ENCODE data around the gene WSB1. TPM values are rescaled to one million over a fixed set of nuclear protein-coding genes. Genes with fewer than 3 reads are reported as not detected.
"Not testable (repeated sequence)": the region's sequence is repeated elsewhere in the genome, so short reads cannot be mapped to it uniquely, and the experiment has no call there.

The WSB1 gene, protein sequence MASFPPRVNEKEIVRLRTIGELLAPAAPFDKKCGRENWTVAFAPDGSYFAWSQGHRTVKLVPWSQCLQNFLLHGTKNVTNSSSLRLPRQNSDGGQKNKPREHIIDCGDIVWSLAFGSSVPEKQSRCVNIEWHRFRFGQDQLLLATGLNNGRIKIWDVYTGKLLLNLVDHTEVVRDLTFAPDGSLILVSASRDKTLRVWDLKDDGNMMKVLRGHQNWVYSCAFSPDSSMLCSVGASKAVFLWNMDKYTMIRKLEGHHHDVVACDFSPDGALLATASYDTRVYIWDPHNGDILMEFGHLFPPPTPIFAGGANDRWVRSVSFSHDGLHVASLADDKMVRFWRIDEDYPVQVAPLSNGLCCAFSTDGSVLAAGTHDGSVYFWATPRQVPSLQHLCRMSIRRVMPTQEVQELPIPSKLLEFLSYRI
- polyA plus RNA-seq (ENCODE audit: insufficient read depth in 1 of 5, insufficient read length in 5 of 5, low replicate concordance in 1 of 5) = 100 to 1,000 TPM; 291 to 547 (median 433) TPM
- long read RNA-seq, donor 1, full-length matches to known transcripts = 53 of 192 reads
- long read RNA-seq, donor 1, partial matches to known transcripts = 128 of 192 reads
- long read RNA-seq, donor 1, other reads (novel, unspliced or antisense) = 11 of 192 reads
- long read RNA-seq, donor 2, full-length matches to known transcripts = 37 of 273 reads
- long read RNA-seq, donor 2, partial matches to known transcripts = 236 of 273 reads
- long read RNA-seq, donor 2, other reads (novel, unspliced or antisense) = 0 of 273 reads
- long read RNA-seq, donor 3, full-length matches to known transcripts = 43 of 172 reads
- long read RNA-seq, donor 3, partial matches to known transcripts = 129 of 172 reads
- long read RNA-seq, donor 3, other reads (novel, unspliced or antisense) = 0 of 172 reads
- long read RNA-seq, donor 4, full-length matches to known transcripts = 42 of 290 reads
- long read RNA-seq, donor 4, partial matches to known transcripts = 248 of 290 reads
- long read RNA-seq, donor 4, other reads (novel, unspliced or antisense) = 0 of 290 reads
- long read RNA-seq, donor 5, full-length matches to known transcripts = 67 of 530 reads
- long read RNA-seq, donor 5, partial matches to known transcripts = 450 of 530 reads
- long read RNA-seq, donor 5, other reads (novel, unspliced or antisense) = 13 of 530 reads
- long read RNA-seq, donor 6, full-length matches to known transcripts = 76 of 511 reads
- long read RNA-seq, donor 6, partial matches to known transcripts = 425 of 511 reads
- long read RNA-seq, donor 6, other reads (novel, unspliced or antisense) = 10 of 511 reads
- long read RNA-seq, donor 7, full-length matches to known transcripts = 35 of 120 reads
- long read RNA-seq, donor 7, partial matches to known transcripts = 85 of 120 reads
- long read RNA-seq, donor 7, other reads (novel, unspliced or antisense) = 0 of 120 reads
- long read RNA-seq, donor 8, full-length matches to known transcripts = 34 of 75 reads
- long read RNA-seq, donor 8, partial matches to known transcripts = 41 of 75 reads
- long read RNA-seq, donor 8, other reads (novel, unspliced or antisense) = 0 of 75 reads

DNA sequence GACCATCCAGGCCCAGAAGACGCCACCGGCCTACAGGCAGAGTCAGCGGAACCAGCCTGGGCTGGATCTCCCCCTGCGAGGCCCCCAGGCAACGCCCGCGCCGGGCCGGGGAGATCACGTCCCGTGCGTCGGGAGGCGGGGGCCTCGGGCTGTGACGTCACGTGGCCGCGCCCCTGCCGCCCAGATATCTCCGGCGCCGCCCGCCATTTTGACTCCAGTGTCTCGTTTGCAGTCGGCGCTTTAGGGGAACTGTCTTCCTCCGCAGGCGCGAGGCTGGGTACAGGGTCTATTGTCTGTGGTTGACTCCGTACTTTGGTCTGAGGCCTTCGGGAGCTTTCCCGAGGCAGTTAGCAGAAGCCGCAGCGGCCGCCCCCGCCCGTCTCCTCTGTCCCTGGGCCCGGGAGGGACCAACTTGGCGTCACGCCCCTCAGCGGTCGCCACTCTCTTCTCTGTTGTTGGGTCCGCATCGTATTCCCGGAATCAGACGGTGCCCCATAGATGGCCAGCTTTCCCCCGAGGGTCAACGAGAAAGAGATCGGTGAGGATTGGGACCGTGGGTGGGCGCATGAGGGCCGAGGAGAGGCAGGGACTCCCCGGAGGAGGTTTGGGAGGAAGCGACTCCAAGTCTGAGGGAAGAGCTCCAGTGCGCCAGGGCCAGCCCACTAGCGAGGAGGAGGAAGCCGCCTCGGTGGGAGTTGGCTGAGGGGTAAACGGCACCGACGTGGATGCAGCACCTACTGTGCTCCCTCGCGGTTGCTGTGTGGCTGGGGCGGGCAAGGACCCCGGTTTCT lies at the start of gene WSB1:
Gene WSB1, plus strand, starts transcription at position 217 of the 791 bp plus-strand sequence. Its CDS starts 282 bp downstream, at position 499.
- DNase-seq = peak; percentile 95 to 96

DNA sequence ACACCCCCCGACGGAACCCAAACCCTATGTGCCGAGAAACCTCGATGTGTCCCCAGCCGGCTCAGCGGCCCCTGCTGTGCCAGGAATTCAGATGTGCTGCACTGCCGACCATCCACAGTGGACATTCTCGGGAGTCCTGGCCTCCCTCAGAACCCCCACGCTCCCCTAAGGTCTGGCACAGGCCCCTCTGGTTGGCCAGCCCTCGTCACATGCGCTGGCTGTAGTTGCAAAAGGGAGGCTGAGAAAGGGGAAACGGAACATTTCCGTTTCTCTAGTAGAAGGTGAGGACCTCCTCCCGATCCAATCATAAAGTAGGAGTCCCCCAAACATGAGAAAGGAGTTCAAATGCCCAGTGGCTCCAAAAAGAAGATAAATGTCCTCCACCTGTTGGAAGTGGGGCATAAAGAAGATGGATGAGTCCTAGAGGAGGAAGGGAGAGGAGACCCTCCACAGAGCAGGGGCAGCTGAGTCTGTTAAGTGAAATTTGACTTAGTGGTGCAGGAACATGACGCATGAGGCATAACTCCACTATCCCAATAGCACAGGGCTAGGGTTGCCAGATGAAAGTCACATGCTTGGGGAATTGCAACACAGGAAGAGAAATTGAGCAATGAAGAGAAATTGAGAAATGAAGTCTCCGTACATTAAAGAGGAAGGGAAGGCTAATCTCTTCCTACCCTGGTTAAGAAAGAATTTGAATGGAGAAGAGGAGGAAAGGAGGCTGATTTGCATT lies 49.3 kb upstream of the WSB1 start:
- peak; percentile 89 to 94 for DNase-seq

DNA sequence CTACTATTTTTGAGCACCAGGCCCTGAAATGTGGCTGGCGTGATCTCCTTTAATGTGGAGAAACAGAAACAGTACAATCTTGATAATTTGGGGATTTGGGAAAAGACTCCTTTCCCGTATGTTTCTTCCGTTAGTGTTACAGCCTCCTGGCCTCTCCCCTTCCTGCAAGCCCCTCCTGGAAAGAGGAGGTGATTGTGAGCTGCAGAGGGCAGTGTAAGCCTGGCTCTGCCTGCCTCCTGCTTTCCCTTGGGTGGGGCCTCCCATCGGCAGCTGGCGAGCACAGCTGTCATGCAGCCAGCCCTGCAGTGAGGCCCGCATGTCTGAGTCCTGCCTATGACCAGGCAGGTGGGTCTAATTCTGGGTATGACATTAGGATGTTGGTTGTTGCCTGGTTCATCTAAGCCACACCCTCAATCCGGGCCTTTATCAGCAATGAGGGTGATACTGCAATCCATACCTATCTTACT lies 48.7 kb upstream of the WSB1 start:
- DNase-seq = peak; percentile 77 to 85

DNA sequence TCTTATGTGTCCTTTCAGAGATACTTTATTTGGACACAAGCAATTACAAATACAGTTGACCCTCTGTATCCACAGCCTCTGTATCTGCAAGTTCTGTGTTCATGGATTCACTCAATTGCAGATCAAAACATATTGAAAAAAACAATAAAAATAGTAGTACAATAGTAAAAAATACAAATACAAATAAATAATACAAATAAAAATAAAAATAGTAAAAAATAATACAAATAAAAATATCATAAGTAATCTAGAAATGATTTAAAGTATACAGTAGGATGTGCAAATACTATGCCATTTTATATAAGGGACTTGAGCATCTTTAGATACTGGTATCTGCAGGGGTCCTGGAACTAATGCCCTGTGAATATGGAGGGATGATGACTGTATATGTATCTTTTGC lies 47.4 kb upstream of the WSB1 start:
- DNase-seq = no peak

DNA sequence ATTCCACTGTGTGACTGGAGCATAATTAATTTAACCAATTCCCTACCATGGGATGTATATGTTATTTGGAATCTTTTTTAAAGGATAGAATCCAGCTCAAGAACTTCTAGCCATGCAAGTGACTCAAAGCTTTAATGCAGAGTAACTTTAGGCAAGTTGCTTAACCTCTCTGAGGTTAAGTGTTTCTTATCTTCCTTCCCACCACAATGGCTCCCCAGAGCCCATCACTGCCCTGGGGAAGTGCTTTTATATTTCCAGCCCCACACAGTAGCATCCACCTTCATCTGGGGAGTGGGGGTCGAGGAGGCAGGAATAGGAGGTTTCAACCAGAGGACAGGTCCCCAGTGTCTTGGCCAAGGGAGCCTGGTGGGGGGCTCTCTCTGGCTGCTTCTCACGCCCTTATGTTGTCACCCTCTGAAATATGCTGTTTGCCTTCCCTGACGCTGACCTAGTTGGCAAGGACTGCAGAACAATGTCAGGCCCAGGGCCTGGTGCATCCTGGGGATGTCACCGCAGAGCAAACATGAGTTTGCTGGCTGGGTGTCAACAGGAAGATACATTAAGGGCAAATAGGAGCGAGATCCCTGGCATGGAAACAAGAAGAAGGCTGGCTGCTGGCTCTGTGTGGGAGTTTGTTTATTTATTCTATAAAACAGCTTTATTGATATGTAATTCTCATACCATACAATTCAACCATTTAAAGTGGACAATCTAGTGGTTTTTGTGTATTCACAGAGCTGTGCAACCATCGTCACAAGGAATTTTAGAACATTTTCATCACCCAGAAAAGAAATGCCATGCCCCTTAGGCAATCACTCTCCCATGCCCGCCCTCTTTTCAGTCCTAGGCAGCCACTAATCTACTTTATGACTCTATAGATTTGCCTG lies 46.6 kb upstream of the WSB1 start:
- DNase-seq = peak; percentile 80 to 84

DNA sequence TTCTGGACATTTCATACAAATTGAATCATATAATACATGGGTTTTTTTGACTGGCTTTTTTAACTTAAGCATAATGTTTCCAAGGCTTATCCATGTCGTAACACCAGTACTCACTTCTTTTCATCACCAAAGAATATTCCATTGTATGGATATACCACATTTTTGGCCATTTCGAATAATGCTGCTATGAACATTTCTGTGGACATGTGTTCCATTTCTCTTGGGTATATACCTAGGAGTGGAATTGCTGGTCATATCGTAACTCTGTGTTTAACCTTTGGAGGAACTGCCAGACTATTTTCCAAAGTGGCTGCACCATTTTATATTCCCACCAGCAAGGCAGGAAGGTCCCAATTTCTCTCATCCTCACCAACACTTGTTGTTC lies 46.0 kb upstream of the WSB1 start:
- DNase-seq = no peak

DNA sequence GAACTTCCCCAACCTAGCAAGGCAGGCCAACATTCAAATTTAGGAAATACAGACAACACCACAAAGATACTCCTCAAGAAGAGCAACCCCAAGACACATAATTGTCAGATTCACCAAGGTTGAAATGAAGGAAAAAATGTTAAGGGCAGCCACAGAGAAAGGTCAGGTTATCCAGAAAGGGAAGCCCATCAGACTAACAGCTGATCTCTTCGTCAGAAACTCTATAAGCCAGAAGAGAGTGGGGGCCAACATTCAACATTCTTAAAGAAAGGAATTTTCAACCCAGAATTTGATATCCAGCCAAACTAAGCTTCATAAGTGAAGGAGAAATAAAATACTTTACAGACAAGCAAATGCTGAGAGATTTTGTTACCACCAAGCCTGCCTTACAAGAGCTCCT lies 43.1 kb upstream of the WSB1 start:
- DNase-seq = not testable (repeated sequence)

DNA sequence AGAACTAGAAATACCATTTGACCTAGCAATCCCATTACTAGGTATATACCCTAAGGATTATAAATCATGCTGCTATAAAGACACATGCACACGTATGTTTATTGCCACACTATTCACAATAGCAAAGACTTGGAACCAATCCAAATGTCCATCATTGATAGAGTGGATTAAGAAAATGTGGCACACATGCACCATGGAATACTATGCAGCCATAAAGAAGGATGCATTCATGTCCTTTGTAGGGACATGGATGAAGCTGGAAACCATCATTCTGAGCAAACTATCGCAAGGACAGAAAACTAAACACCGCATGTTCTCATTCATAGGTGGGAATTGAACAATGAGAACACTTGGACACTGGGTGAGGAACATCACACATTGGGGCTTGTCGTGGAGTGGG lies 39.1 kb upstream of the WSB1 start:
- DNase-seq = not testable (repeated sequence)

DNA sequence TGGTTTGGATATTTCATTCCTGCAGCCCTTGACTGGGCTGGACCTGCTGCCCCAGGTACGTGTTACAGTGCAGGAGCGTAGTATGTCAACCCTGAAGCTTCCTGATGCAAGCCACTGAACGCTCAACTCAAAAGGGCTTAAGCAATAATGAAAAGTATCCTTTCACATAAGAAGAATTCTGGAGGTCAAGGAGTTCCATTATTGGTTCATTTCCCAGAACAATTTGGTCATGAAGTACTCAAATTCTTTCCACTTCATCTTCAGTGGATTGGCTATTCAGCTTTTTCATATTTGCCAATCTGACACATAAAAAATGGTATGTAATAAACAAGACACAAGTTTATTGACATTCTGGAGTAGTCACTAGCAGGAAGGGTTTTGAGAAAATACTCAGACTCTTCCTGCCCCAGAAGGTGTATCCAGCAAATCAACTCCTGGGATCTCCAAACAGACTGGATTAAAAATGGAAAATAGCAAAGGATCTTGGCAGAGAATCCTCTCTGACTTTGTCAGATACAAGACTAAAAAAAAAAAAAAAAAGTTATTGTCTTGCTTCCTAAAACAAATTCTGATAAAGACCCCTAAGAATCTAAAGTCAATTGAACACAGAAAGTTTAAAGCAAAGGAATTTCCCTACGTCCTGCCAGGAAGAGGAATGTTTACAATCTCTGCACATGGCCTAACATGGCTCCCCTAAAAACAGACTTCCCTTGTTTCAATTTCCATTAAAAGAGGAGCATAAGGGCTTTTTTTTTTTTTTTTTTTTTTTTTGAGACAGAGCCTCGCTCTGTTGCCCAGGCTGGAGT lies 37.5 kb upstream of the WSB1 start:
- no peak for DNase-seq

DNA sequence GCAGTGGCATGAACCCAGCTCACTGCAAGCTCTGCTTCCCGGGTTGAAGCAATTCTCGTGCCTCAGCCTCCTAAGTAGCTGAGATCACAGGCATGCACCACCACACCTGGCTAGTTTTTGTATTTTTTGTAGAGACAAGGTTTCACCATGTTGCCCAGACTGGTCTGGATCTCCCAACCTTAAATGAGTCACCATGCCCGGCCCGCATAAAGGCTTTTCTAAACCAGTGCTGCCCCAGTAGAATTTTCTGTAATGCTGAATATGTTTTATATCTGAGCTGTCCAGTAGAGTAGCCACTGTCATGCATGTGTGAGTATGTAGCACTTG lies 36.9 kb upstream of the WSB1 start:
- DNase-seq = no peak

DNA sequence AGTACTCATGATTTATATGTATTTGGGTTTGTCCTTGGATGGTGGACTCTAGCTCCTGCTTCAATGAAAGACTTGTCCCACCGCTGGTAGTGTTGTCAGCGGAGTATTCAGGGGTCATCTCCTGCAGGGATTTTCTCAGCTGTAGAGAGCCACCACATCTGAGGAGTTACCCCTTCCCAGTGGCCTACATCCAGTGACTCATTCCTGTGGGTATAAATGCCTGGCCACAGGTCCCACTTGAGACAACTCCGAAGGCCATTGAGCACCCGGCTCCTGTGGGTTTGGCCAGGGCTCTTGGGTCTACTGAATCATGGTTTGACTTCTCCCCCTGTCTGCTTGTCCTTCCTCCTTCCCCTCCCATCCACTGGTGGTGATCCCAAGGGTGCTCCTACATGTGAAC lies 34.6 kb upstream of the WSB1 start:
- no peak for DNase-seq

DNA sequence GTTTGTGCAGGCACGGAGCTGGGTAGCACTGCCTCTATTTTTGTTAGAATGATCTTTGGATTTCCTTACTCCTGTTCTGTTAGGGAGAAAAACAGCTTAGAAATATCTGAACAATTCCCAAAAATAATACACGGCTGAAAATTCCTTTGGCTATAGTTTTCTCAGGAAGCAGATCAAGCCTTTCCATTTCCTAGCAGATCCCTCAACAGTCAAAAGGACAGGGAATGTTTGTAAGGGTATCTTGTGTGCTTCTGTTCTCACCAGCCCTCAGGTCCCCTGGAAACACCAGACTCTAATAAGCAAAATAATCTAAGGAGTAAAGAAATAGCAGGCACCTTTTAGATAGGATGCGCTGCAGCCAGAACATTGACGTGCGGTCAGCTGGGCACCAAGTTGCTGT lies 30.5 kb upstream of the WSB1 start:
- no peak for DNase-seq

DNA sequence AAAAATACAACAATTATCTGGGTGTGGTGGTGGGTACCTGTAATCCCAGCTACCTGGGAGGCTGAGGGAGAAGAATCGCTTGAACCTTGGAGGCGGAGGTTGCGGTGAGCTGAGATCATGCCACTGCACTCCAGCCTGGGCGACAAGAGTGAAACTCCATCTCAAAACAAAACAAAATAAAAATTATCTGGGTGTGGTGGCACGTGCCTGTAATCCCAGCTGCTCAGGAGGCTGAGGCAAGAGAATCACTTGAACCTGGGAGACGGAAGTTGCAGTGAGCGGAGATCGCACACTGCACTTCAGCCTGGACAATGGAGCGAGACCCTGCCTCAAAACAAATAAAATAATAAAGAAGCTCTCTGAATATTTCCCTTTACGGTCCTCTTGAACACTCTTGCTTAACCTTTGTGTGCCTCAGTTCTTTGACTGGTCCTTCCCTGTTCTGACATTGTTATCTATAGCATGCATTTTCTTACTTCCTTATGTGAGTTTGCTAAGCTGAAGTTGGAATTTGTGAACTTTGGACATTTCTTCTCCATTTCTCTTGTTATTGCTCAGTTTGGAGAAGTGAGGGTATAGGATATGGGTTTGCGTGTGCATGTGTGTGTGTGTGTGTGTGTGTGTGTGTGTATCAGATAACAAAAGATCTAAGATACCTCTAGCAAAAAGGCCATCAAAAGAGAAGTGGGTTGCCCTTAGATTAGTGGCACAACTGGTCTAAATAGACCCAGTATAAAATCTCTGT lies 29.7 kb upstream of the WSB1 start:
- DNase-seq = no peak

DNA sequence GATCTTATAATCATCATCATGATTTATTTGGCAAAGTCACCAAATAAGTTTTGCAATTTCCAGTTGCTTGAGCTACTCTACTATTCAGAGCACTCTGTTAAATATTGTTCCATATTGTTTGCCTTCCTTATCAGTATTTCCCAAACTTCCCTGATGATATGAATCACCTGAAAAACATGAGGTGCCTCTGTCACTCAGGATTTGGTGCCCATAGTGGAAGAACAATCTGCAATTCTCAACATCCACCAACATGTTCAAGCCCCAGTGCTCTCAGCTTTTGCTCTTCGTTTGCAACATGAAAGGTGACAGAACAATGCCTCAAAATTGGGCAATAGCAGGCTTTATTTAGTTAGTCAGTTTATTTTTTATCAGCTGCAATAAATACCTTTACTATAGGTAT lies 28.6 kb upstream of the WSB1 start:
- DNase-seq = no peak

DNA sequence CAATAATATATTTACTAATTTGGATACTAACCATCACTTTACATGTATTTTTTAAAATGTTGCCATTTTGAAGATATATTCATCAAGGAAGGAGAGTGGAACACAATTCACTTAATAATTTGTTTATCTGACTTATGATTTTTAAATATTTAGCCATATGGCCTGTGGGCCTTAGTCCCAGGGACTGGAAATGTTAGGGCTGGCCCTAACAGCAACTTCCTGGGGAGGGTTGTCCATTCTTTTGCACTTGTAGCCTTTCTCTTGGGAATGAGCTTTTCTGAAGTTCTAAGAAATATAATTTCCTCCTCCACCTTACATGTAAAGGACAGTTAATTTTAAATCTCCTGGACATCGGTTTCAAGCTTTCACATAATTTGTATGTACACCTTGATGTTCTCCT lies 27.7 kb upstream of the WSB1 start:
- DNase-seq = no peak

DNA sequence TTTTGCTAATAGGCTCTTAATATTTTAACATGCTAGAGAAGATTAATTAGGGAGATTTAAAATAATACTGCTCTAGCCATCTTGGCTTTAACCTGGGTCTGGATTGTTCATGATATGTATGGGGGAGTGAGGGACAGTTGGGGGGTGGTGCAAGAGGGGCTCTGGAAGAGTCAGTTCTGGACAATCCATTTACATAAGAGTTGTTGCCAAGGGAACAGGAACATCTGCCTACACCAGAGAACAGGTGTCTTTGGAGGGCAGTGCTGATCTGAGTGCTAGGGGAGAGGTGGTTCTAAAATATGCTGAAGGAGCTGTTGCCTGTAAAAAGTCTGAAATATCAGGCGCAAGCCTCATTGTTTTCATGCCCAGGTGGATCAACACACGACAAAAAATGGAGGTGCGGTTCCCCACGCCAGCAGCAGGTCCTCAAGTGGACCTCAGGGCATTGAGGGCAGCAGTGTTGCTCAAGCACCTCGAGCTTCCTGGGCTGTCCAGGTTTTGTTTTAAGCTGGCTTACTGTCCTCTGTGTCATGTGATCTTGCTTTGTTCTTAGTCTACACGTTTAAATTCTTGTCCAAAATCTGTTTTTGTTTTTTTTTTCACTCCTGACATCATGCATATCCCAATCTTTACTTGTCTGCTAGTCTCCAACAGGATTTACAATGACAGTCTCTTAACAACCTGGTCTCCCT lies 25.4 kb upstream of the WSB1 start:
- DNase-seq = no peak

DNA sequence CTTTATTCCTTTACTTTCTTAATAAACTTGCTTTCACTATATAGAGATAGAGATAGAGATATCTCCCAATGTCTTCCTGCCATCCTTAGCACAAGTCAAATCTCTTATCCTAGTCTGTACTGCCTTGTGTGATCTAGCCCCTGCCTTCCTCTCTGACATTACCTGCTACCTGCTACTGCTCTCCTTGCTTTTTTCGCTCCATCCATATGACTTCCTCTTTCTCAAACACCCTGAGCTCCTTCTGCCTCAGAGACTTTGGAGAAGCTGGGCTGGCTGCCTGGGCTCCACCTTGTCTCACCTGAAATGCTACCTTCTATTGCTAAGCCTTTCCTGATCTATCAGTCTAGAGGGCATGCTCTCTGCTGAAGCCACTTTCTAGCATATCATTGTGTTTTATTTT lies 24.7 kb upstream of the WSB1 start:
- no peak for DNase-seq
